CD4-positive, alpha-beta memory T cell (primary cell): ENCODE results near the gene NDC1. TPM values are rescaled to one million over a fixed set of nuclear protein-coding genes. Genes with fewer than 3 reads are reported as not detected.

Experiments used
- CTCF ChIA-PET: fragments of 350-600 bp; sonication (Branson Sonifier 250); formaldehyde crosslinking; loops from one replicate; lab custom pipeline; 2021; ENCODE audit warnings: inconsistent platforms; ENCODE audit not compliant: partially characterized antibody; lab: Charles Lee
- POLR2A ChIA-PET: fragments of 350-600 bp; sonication (Branson Sonifier 250); formaldehyde crosslinking; loops from one replicate; lab custom pipeline; 2021; ENCODE audit not compliant: partially characterized antibody; lab: Charles Lee
- DNase-seq, 5 donors: peaks; one replicate each; pipeline versions ENCODE4 v3.0.0 to v3.0.0-alpha.2; 2020 to 2022; ENCODE audit warnings: mixed read lengths in 1 of 5
- H3K27ac ChIP-seq: one replicate; pipeline ENCODE4 v1.7.0; 2013; ENCODE audit warnings: low read depth, low read length
- H3K27me3 ChIP-seq: 2 replicates; pipeline ENCODE4 v1.7.0; 2013; ENCODE audit warnings: mild to moderate bottlenecking, low read length, moderate library complexity; ENCODE audit not compliant: insufficient read depth
- H3K36me3 ChIP-seq: 2 replicates; pipeline ENCODE4 v1.7.0; 2013; ENCODE audit warnings: mild to moderate bottlenecking, low read length, moderate library complexity; ENCODE audit not compliant: insufficient read depth
- H3K4me1 ChIP-seq: 2 replicates; pipeline ENCODE4 v1.7.0; 2013; ENCODE audit warnings: mild to moderate bottlenecking, low read length, moderate library complexity; ENCODE audit not compliant: insufficient read depth
- H3K4me3 ChIP-seq, 2 donors: one replicate each; pipeline ENCODE4 v1.7.0; 2013; ENCODE audit warnings: low read length in 2 of 2, mild to moderate bottlenecking in 1 of 2
- H3K9me3 ChIP-seq, 2 donors: one replicate each; pipeline ENCODE4 v1.7.0; 2013; ENCODE audit warnings: low read length in 2 of 2, control low read depth in 1 of 2; ENCODE audit not compliant: control insufficient read depth in 1 of 2
- H3K27ac Mint-ChIP-seq, 7 donors: one replicate each; pipeline ENCODE4 v1.8.0; 2020 to 2021; ENCODE audit warnings: mixed read lengths in 7 of 7, mild to moderate bottlenecking in 6 of 7, inconsistent platforms in 3 of 7, moderate library complexity in 3 of 7
- H3K27me3 Mint-ChIP-seq, 2 donors: one replicate each; pipeline ENCODE4 v1.8.0; 2020 to 2021; ENCODE audit warnings: mixed read lengths in 2 of 2
- H3K36me3 Mint-ChIP-seq, 2 donors: one replicate each; pipeline ENCODE4 v1.8.0; 2020 to 2021; ENCODE audit warnings: mixed read lengths in 2 of 2, inconsistent platforms in 1 of 2, mild to moderate bottlenecking in 1 of 2
- H3K4me1 Mint-ChIP-seq, 4 donors: one replicate each; pipeline ENCODE4 v1.8.0; 2020 to 2021; ENCODE audit warnings: mixed read lengths in 4 of 4, mild to moderate bottlenecking in 1 of 4
- H3K4me3 Mint-ChIP-seq, 8 donors: one replicate each; pipeline ENCODE4 v1.8.0; 2020 to 2021; ENCODE audit warnings: mixed read lengths in 8 of 8, mild to moderate bottlenecking in 7 of 8, moderate library complexity in 6 of 8, inconsistent platforms in 3 of 8
- H3K9me3 Mint-ChIP-seq, 8 donors: one replicate each; pipeline ENCODE4 v1.8.0; 2020 to 2021; ENCODE audit warnings: mixed read lengths in 8 of 8, mild to moderate bottlenecking in 5 of 8, inconsistent platforms in 3 of 8, moderate library complexity in 1 of 8
- intact Hi-C: fragments of 100-400 bp; cut with micrococcal nuclease; formaldehyde crosslinking; loops from one replicate; pipeline ENCODE4 v1.15.1; 2023
- polyA plus RNA-seq, 2 donors: library from polyadenylated mRNA; unstranded; fragments of 300-500 nt; fragmentation: Illumina TruSeq; gene quantifications; one replicate each; pipeline ENCODE4 v1.2.3, GENCODE V29; 2021
- total RNA-seq, 2 experiments: library from RNA; stranded (reverse); gene quantifications; one replicate each; pipeline ENCODE4 v1.2.3, GENCODE V29; 2021

NDC1 gene
- total and polyA plus RNA-seq, 4 experiments from 2014 or later: 4.4 to 11.0 (median 9.3) TPM

GRCh38 chr1:53738205-53739108 is 99.6 kb downstream of the NDC1 start:
- DNase-seq: no peak
- CTCF ChIA-PET: no interaction called here
- H3K27me3 Mint-ChIP-seq: peaks cover 39 to 51% of the 10 kb centered on the region in 2 donors
- peaks cover 2 to 14% (median 7%) of the 10 kb centered on the region in 8 donors for H3K9me3 Mint-ChIP-seq
- H3K4me1 ChIP-seq: peaks cover 9% of the 10 kb centered on the region
- intact Hi-C loops: no loop called here
- peak overlapping the region in 6 of 8 donors; percentile 15 to 71 (median 34) for H3K4me3 Mint-ChIP-seq
- peaks cover 0 to 5% of the 10 kb centered on the region in 2 donors for H3K36me3 Mint-ChIP-seq
- no peaks in the 10 kb centered on the region for H3K36me3 ChIP-seq
- peaks cover 0 to 7% (median 0%) of the 10 kb centered on the region in 4 donors for H3K4me1 Mint-ChIP-seq
- H3K27ac ChIP-seq: no peak overlapping the region
- H3K4me3 ChIP-seq: no peak overlapping the region
- peaks cover 17% of the 10 kb centered on the region for H3K27me3 ChIP-seq
- no peak overlapping the region for H3K27ac Mint-ChIP-seq
- POLR2A ChIA-PET: no interaction called here
- no peaks in the 10 kb centered on the region for H3K9me3 ChIP-seq

- intact Hi-C loops: no loop called here
- ChIA-PET CTCF (interaction anchor here (0.6 kb wide), 1 partner anchor 294 kb away, joined by 3 read pairs; no protein-coding TSS in a partner anchor), POLR2A (no interaction called here)
- H3K27ac Mint-ChIP-seq: no peak overlapping the region
- peaks cover 0 to 5% of the 10 kb centered on the region in 2 donors for H3K36me3 Mint-ChIP-seq
- no peak for DNase-seq
- Histone ChIP-seq H3K9me3 (no peaks in the 10 kb centered on the region), H3K4me1 (peaks cover 9% of the 10 kb centered on the region), H3K27ac (no peak overlapping the region), H3K27me3 (peaks cover 17% of the 10 kb centered on the region), H3K4me3 (no peak overlapping the region), H3K36me3 (no peaks in the 10 kb centered on the region)
- H3K4me3 Mint-ChIP-seq: peak overlapping the region in 7 of 8 donors; percentile 21 to 66 (median 46)
- peaks cover 0 to 6% (median 3%) of the 10 kb centered on the region in 8 donors for H3K9me3 Mint-ChIP-seq
- H3K27me3 Mint-ChIP-seq: peaks cover 33 to 43% of the 10 kb centered on the region in 2 donors
- peaks cover 0 to 7% (median 0%) of the 10 kb centered on the region in 4 donors for H3K4me1 Mint-ChIP-seq
Measured at GRCh38 chr1:53737648-53738204, 100.4 kb downstream of the NDC1 start.

- Mint-ChIP-seq H3K9me3 (no peaks in the 10 kb centered on the region), H3K27me3 (peaks cover 31 to 37% of the 10 kb centered on the region in 2 donors), H3K27ac (no peak overlapping the region), H3K4me3 (no peak overlapping the region), H3K4me1 (peaks cover 0 to 7% (median 0%) of the 10 kb centered on the region in 4 donors), H3K36me3 (no peaks in the 10 kb centered on the region)
- POLR2A ChIA-PET: no interaction called here
- Histone ChIP-seq H3K4me1 (peaks cover 9% of the 10 kb centered on the region), H3K27me3 (peaks cover 17% of the 10 kb centered on the region), H3K36me3 (no peaks in the 10 kb centered on the region), H3K4me3 (no peak overlapping the region), H3K9me3 (no peaks in the 10 kb centered on the region), H3K27ac (no peak overlapping the region)
- intact Hi-C loops: no loop called here
- DNase-seq: no peak
- CTCF ChIA-PET: no interaction called here
Measured at GRCh38 chr1:53736290-53736689, 101.8 kb downstream of the NDC1 start.

GRCh38 chr1:53735681-53736080 is 102.4 kb downstream of the NDC1 start:
- no peaks in the 10 kb centered on the region for H3K36me3 Mint-ChIP-seq
- intact Hi-C loops: no loop called here
- no peaks in the 10 kb centered on the region for H3K9me3 Mint-ChIP-seq
- no peak overlapping the region for H3K4me3 ChIP-seq
- H3K27ac ChIP-seq: no peak overlapping the region
- no peak overlapping the region for H3K4me3 Mint-ChIP-seq
- H3K9me3 ChIP-seq: no peaks in the 10 kb centered on the region
- H3K27ac Mint-ChIP-seq: no peak overlapping the region
- ChIA-PET POLR2A (no interaction called here), CTCF (no interaction called here)
- H3K4me1 ChIP-seq: peaks cover 9% of the 10 kb centered on the region
- H3K36me3 ChIP-seq: no peaks in the 10 kb centered on the region
- H3K4me1 Mint-ChIP-seq: peaks cover 0 to 7% (median 0%) of the 10 kb centered on the region in 4 donors
- DNase-seq: no peak
- peaks cover 17% of the 10 kb centered on the region for H3K27me3 ChIP-seq
- peaks cover 29 to 35% of the 10 kb centered on the region in 2 donors for H3K27me3 Mint-ChIP-seq

- Histone ChIP-seq H3K27ac (no peak overlapping the region), H3K36me3 (no peaks in the 10 kb centered on the region), H3K4me3 (no peak overlapping the region), H3K4me1 (peaks cover 9% of the 10 kb centered on the region), H3K27me3 (peaks cover 17% of the 10 kb centered on the region), H3K9me3 (no peaks in the 10 kb centered on the region)
- Mint-ChIP-seq H3K36me3 (no peaks in the 10 kb centered on the region), H3K4me1 (peaks cover 0 to 7% (median 0%) of the 10 kb centered on the region in 4 donors), H3K4me3 (no peak overlapping the region), H3K27me3 (peaks cover 26 to 35% of the 10 kb centered on the region in 2 donors), H3K27ac (no peak overlapping the region), H3K9me3 (no peaks in the 10 kb centered on the region)
- ChIA-PET POLR2A (no interaction called here), CTCF (no interaction called here)
- DNase-seq: no peak
- intact Hi-C loops: no loop called here
Measured at GRCh38 chr1:53735261-53735660, 102.8 kb downstream of the NDC1 start.

- H3K27ac ChIP-seq: no peak overlapping the region
- Mint-ChIP-seq H3K4me3 (no peak overlapping the region), H3K4me1 (peaks cover 0 to 7% (median 0%) of the 10 kb centered on the region in 4 donors), H3K27ac (no peak overlapping the region), H3K9me3 (no peaks in the 10 kb centered on the region), H3K27me3 (peaks cover 23 to 30% of the 10 kb centered on the region in 2 donors), H3K36me3 (no peaks in the 10 kb centered on the region)
- H3K36me3 ChIP-seq: no peaks in the 10 kb centered on the region
- no peaks in the 10 kb centered on the region for H3K9me3 ChIP-seq
- intact Hi-C loops: no loop called here
- H3K4me1 ChIP-seq: peaks cover 9% of the 10 kb centered on the region
- no peak overlapping the region for H3K4me3 ChIP-seq
- no peak for DNase-seq
- peaks cover 15% of the 10 kb centered on the region for H3K27me3 ChIP-seq
- ChIA-PET CTCF (no interaction called here), POLR2A (no interaction called here)
Measured at GRCh38 chr1:53734650-53735211, 103.4 kb downstream of the NDC1 start.
